HG02588 (cell line): Measurements from ENCODE around the gene CARD11.

ENCODE experiments used
- ATAC-seq: cut with Tn5 transposase; IDR thresholded peaks from one replicate; pipeline ENCODE4 v1.9.1; 2021; ENCODE audit warnings: mild to moderate bottlenecking, moderate library complexity; ENCODE audit not compliant: unreplicated experiment

CARD11 gene

DNA sequence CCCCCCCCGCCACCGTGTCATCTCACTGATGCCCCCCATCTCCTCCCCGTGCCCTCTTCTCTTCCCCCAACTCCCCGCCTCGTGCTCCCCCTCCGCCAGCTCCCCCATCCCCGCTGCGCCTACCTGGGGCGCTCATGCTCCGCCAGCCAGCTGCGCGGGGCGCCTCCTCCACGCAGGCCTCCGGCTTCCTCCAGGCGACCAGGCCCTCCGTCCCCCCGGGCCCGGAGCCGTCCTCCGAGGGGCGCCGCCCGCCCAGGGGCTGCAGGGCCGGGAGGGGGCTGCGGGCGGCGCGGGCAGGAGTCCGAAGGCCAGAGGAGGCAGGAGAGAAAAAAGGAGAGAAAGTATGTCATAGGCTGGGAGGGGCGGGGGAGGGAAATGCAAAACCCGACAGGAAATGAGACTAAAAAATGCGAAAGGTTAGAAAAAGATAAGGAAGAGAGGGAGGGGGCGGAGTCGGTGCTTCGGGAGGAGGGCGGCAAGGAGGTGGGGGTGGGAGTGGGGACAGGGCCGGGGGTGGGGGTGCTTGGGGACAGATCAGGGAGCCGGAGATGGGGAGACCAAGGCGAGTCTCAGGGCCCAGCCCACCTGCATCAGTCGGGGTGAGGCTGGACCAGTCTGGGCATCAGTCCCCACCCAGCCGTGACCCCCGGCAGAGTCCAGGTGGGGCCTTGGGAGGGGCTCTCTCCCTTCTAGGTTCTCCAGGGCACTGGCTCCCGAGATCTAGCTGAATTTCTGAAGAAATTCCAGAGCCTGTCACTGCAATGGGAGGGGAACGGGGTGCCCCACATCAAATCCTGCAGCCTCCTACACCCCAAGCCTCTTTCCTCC lies at the start of gene CARD11:
Gene CARD11, minus strand, starts transcription at position 324 of the 828 bp plus-strand sequence. CDS start 85,361 bp downstream, outside the sequence.
- peak; percentile 17 for ATAC-seq

- peak; percentile 74 for ATAC-seq
Observed at GRCh38 chr7:3092468-3092867, 48.8 kb upstream of the CARD11 start.

DNA sequence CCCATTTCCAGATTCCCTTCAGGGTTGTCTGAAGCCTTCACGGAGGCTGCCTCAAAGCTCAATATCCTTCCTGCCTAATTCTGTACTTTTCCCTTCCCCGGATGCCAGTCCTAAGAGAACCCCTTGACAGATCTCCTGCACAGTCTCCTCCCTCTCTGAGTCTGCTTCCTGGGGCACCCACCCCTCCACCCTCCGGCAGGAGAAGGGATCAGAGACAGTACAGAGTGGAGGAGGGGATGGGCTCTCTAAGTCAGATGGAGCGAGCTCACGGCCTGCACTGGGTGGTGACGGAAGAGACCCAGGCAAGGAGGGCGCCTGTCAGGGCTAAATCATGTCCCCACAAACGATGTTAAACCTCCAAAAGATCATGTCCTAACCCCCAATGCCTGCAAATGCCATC lies 48.0 kb upstream of the CARD11 start:
- ATAC-seq = no peak

DNA sequence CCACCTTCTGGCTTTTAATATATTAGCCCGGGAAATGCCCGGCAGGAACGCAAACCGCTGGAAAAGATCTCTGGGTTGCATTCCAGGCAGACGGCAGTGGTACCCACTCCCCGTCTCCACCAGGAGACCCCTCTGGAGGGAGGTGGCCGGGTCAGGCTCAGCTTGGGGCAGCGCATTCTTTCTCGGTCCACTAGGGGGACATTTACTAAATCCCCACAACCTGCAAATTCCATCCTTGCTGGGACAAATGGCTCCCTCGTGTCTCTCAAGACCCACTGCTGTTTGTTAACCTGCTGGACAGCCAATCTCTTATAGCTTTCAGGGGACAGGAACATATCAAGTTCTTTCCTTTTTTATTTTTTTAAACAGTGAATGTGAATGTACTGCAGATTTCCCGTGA lies 45.8 kb upstream of the CARD11 start:
- no peak for ATAC-seq

DNA sequence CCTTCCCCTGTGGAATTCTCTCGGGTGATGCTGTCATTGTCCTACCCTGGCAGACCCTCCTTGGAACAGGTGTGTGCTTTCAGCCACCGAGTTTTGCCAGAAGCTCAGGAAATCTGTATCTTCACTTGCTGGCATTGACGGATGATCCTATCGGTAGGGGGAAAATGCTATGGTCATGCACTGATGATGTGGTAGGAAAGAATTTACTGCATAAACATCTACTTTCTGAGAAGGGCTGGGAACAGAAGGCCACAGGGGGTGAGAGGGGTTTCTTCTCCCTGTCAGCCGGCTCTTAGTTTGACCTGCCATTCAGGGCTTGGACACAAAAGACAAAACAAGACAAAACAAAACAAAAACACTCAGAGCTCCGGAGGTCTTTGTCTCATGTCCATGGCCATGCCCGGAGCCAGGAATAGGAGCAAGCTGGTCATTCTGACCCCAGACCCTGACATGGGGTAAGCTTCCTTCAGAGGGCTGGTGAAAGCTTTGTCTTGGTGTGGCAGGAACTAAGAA lies 43.6 kb upstream of the CARD11 start:
- no peak for ATAC-seq

DNA sequence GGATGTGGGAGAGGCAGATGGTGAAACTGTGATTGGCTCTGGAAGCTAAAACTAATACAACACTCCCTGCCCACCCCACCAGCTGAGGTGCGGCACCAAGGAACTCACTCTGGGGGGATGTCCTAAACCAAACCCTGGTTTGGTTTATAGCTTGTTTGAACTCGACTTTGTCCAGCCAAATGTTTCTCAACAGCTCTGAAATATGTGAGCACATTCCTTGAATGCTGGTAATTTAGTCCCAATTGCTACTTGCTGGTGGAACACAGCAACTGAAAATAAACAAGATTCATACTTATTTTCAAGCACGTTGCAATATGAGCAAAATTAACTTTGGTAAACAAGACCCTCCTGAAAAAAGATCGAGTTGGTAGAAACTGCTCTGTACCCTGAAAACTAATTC lies 39.7 kb upstream of the CARD11 start:
- no peak for ATAC-seq

DNA sequence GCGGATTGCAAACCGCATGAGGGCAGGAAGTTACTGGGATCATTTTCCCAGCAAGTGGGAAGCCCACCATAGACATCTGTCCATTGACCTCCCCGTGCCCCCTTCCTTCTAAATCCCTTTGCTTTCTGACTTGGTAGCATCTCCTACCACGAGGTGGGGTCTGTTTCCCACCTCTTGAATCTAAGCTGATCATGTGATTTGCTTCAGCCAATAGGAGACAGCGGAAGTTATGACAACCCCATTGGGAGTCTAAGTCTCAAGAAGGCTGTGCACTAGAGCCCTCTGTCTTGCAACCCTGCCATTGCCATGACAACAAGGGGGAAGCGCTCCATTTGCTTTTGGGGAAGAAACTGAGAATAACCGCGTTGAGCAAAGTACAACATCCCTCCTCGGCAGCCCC lies 39.2 kb upstream of the CARD11 start:
- no peak for ATAC-seq

DNA sequence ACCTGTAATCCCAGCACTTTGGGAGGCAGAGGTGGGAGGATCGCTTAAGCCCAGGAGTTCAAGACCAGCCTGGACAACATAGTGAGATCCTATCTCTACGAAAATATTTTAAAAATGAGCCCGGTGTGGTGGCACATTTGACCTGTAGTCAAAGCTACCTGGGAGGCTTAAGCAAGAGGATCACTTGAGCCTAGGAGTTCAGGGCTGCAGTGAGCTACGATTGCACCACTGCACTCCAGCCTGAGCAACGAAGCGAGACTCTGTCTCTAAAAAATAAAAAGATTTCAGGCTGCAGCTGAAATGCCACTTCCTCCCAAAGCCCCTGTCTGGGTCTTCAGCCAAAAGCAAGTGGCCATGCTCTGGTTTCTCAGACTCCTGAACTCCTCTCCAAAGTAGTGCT lies 38.7 kb upstream of the CARD11 start:
- ATAC-seq = no peak

GRCh38 chr7:3080106-3080505 lies 36.4 kb upstream of the CARD11 start:
- ATAC-seq = no peak

DNA sequence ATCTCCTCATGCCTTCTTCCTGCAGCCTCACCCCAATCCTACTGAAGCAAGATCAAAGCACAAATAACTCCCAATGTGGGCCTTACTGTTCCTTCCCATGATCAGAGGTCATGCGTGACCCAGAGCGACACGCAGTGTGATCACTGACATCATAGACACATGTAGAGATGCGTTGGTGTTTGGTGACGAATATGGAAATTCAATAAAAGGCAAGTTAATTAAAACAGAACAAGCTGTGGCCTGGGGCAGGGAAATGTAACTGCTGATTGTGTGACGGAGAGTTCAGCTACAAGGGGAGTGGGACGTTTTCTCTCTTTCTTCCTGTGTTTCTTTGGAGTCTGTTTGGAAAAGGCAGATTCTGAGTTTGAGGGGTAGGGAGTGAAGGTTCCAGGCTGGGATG lies 34.8 kb upstream of the CARD11 start:
- no peak for ATAC-seq

DNA sequence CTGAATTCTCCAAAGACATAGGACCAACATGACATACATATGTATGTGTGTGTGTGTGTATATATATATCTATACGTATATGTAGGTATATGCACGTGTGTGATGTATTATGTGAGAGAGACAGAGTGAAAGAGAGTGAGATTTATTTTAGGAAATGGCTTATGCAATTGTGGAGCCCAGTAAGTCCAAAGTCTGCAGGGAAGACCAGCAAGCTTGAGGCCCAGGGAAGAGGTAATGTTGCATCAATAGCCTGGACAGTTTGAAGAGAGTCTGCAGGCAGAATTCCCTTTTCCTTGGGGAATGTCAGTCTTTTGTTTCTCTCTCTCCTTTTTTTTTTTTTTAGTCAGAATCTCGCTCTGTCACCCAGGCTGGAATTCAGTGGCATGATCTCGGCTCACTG lies 33.0 kb upstream of the CARD11 start:
- ATAC-seq = no peak

DNA sequence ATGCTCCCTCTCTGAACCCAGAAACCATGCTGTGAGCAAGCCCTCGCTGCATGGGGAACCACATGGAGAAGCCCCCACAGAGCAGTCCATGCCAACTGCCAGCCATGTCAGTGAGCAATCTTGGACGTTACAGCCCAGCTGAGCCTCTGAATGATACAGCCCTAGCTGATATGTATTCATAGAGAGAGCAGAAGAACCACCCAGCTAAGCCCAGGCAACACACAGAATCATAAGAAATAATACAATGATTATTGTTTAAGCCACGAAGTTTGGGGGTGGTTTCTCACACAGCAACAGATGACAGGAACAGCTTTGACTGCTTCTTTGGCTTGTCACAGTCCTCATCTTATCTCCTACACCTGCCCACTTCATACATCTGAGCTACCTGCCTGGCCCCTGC lies 32.5 kb upstream of the CARD11 start:
- no peak for ATAC-seq

DNA sequence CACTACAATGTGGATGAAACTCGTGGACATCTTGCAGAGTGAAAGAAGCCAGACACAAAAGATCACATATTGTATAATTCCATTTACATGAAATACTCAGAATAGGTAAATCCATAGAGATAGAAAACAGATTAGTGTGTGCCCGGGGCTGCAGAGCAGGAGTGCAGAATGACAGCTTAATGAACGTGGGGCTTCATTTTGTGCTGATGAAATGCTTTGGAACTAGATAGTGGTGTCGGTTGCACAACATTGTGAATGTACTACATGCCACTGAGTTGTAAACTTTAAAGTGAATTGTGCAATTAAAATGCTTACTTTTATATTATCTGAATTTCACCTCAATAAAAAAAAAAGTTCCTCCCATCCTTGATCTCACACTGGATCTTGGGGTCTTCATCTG lies 31.8 kb upstream of the CARD11 start:
- no peak for ATAC-seq

DNA sequence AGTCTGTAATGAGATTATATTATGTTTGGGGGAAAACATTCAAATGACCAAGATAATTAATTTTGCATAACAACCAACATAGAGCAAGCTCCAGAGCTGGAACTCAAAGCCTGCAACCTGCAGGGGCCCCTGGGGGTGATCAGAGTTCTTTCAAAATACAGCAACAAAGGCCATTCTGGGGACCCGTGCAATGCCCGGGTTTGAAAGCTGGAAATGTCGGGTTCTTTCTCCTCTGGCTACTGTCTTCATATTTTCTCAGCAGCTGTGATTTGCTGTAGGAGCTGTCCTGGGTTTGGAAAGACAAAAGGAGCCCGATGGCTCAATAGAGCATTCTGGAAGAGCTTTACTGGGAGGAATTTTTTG lies 30.8 kb upstream of the CARD11 start:
- no peak for ATAC-seq

DNA sequence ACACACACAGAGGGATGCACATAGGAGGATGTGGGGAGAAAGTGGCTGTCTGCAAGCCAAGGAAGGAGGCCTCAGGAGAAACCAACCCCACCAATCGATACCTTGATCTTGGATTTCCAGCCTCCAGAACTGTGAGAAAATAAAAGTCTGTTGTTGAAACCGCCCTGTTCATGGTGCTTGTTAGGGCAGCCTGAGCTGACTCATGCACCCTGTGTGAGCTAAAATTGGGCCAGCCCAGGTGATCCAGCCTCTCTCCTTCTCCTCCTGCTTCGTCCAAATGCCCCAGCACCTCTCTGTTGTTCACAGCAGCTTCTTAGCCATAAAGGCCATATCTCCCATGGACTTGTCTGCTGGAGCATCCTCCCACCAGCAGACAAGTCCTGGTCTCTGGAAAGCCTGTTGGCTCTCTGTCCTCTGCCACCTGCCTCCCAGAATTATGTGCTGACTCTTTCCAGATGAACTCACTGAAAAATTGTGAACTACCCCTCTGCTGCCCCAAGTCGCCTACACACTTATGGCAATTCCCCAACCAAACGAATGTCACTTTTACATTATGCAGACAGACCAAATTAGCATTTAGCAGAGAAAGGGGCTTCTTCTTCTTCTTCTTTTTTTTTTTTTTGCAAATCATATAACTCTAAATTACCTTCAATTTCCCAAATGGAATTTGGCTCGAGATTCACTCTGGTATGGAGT lies 30.2 kb upstream of the CARD11 start:
- no peak for ATAC-seq

DNA sequence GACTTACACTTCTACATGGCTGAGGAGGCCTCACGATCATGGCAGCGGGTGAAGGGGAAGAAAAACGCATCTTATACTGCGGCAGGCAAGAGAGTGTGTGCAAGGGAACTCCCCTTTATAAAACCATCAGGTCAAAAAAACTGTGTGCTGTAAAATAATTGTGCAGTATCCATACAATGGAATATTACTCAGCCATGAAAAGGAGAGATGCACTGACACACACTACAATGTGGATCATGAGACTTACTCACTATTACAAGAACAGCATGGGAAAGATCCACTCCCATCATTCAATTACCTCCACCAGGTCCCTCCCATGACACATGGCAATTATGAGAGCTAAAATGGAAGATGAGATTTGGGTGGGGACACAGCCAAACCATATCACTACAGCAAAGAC lies 27.2 kb upstream of the CARD11 start:
- ATAC-seq = no peak

- no peak for ATAC-seq
Observed at GRCh38 chr7:3069771-3070449, 26.2 kb upstream of the CARD11 start.

DNA sequence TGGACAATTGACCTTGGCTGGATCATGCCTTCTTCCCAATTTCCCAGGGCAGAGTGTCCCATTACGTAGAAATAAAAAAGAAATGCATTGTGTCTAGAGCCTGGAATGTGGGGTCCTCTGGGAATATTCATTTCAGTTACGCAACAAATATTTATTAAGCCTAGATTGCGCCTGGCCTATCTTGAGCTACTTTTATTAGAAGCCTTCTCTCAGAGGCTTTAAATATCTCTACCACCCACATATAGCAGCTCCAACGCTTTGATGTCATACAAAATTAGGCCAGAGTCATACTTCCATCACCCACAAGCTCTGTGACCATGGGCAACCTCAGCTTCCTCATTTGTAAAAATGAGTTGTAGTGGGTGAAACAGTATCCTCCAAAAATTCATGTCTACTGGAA lies 24.9 kb upstream of the CARD11 start:
- ATAC-seq = no peak

DNA sequence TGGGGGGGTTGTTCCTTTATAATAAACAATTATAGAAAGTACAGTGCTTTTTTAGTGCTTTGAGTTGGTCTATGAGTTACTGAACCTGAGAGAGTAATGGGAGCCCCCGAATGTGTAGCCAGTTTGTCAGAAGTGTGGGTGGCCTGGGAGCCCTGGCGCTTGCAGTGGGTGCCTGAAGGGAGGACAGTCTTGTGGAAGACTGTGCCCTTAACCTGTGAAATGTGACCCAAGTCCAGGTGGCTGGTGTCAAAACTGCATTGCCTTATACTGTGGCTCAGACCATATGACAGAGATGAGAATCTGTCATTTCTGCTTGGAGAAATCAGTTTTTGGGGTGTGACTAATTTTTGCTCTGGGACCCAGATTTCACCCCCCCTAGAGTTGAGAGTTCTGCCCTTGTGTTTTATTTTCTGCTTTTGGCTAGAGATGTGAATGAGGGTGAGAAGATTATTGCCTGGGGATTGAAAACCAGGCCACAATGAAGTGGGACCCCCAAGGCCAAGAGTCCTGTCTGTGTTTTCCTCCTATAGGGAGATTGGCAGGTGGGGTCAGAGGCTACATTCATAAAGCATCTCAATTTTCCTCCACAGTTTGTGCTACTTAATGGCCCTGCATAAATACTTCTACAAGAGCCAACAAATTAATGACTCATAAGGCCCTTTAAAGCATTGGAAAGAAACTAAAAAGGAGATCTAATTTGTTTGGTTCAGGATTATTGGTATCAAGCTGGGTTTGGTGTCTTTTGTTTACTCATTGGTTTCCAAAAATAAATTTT lies 24.1 kb upstream of the CARD11 start:
- ATAC-seq = no peak

DNA sequence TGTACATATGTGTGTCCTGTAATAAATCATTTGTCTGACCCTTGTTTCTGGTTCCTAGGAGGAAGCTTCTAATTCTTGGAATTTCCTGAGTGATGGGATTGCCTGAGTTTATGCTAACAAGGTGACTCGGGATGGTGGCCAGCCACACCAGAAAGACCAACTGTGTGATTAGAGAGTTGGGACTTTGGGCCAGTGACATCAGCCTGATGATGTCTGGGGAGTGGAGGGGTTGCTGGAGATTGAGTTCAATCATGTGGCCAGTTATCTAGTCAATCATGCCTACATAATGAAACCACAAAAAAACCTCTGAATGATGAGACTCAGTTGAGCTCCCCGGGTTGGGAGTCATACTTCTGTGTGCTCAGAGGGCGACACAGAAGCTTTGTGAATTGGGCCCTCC lies 23.5 kb upstream of the CARD11 start:
- no peak for ATAC-seq

DNA sequence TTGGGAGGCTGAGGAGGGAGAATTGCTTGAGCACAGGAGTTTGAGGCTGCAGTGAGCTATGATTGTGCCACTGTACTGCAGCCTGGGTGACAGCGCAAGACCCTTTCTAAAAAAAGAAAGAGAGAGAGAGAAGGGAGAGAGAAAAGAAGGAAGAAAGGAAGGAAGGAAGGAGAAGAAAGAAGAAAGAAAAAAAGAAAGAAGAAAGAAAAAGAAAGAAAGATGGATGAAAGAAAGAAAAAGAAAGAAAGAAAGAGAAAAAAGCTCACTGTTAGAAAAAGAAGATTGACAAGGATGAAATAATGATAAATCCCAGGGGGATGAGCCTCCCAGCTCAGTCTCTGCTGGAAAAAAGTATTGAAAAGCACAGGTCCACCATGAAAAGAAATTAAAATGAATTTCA lies 22.8 kb upstream of the CARD11 start:
- ATAC-seq = no peak
